ENCODE results near the gene VEGFA.

GRCh38 chr6:43803055-43803782 is 33.2 kb downstream of the VEGFA start:
- TF ChIP-seq POLR2A (IDR thresholded peaks at IDR 0.05) (no peak), CTCF (IDR thresholded peaks at IDR 0.05) (no peak)
